ENCODE data around the gene MSRB3. TPM values are rescaled to one million over a fixed set of nuclear protein-coding genes. Genes with fewer than 3 reads are reported as not detected.

Gene MSRB3
- total and polyA plus RNA-seq, 10 of the 15 experiments (the other 5 are each of a cell fraction or from before 2014, with no cell fraction given), result 0.07 to 2.7 (median 1.3) TPM

DNA sequence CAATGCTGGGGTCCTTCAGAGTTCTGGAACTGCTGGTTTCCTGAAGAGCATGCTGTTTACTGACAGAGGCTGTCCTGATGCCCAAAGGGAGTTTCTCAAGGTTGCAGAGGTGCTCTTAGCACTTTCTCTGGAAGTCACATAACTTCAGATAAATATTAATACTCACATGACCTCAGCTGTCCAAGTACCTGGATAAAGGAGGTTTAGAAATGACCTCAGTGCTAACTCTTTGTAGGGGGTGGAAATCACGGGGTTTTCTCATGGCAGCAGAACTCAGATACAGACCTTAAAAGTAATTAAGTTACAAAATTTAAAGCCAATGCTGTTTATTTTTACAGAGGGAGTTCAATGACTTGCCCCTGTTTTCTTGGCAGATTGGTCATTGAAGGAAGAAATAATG lies 225.9 kb downstream of the MSRB3 start:
- Histone ChIP-seq H3K27me3 (replicated peaks in 1 of 2; ENCODE audit: control insufficient read depth in 2 of 2, insufficient read depth in 2 of 2, low read length in 1 of 2) (peaks cover 0 to 3% of the 10 kb centered on the region in 2 experiments; a peak in 2 of 4 replicates), H2AFZ (ENCODE audit: control insufficient read depth, low read depth, low read length) (no peak overlapping the region), H3K4me1 (ENCODE audit: control insufficient read depth, insufficient read depth, low read length) (no peaks in the 10 kb centered on the region), H3K79me2 (ENCODE audit: control insufficient read depth, insufficient read depth, low read length) (no peaks in the 10 kb centered on the region), H3K9me3 (replicated peaks; ENCODE audit: control insufficient read depth, insufficient read depth, low read length) (no peaks in the 10 kb centered on the region), H3K4me3 (no peak overlapping the region), H4K20me1 (ENCODE audit: control insufficient read depth, insufficient read depth) (no peaks in the 10 kb centered on the region), H3K4me2 (ENCODE audit: control insufficient read depth, insufficient read depth) (no peak overlapping the region), H3K36me3 (ENCODE audit: control insufficient read depth in 2 of 2, insufficient read depth in 2 of 2, low read length in 1 of 2) (no peaks in the 10 kb centered on the region), H3K27ac (ENCODE audit: control insufficient read depth, insufficient read depth) (no peak overlapping the region), H3K9ac (ENCODE audit: control insufficient read depth, insufficient read depth, low read length) (no peak overlapping the region)
- TF ChIP-seq, protein P1, sequence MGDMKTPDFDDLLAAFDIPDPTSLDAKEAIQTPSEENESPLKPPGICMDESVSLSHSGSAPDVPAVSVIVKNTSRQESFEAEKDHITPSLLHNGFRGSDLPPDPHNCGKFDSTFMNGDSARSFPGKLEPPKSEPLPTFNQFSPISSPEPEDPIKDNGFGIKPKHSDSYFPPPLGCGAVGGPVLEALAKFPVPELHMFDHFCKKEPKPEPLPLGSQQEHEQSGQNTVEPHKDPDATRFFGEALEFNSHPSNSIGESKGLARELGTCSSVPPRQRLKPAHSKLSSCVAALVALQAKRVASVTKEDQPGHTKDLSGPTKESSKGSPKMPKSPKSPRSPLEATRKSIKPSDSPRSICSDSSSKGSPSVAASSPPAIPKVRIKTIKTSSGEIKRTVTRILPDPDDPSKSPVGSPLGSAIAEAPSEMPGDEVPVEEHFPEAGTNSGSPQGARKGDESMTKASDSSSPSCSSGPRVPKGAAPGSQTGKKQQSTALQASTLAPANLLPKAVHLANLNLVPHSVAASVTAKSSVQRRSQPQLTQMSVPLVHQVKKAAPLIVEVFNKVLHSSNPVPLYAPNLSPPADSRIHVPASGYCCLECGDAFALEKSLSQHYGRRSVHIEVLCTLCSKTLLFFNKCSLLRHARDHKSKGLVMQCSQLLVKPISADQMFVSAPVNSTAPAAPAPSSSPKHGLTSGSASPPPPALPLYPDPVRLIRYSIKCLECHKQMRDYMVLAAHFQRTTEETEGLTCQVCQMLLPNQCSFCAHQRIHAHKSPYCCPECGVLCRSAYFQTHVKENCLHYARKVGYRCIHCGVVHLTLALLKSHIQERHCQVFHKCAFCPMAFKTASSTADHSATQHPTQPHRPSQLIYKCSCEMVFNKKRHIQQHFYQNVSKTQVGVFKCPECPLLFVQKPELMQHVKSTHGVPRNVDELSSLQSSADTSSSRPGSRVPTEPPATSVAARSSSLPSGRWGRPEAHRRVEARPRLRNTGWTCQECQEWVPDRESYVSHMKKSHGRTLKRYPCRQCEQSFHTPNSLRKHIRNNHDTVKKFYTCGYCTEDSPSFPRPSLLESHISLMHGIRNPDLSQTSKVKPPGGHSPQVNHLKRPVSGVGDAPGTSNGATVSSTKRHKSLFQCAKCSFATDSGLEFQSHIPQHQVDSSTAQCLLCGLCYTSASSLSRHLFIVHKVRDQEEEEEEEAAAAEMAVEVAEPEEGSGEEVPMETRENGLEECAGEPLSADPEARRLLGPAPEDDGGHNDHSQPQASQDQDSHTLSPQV (IDR thresholded peaks at IDR 0.05), result no peak
- ATAC-seq, result no peak
- no TSS peak for BruUV-seq (replicated peaks)
- FAIRE-seq, result no peak
- in situ Hi-C loops (cut with MboI), result no loop called here
- ChIA-PET POLR2A (no interaction called here), RAD21 (ENCODE audit: unreplicated experiment) (no interaction called here), SMC1A (ENCODE audit: uncharacterized antibody, unreplicated experiment) (no interaction called here), CTCF (no interaction called here)
- WGBS (ENCODE audit: insufficient coverage, insufficient replicate concordance, low lambda C conversion rate, missing lambda C conversion rate), result 14% methylated on average over 1 of the region's 1 CpG
- intact Hi-C loops (cut with micrococcal nuclease; ENCODE audit: unreplicated experiment), result no loop called here
- DNase-seq (ENCODE audit: low read depth, low spot score), result no peak

- Histone ChIP-seq H3K4me2 (ENCODE audit: control insufficient read depth, insufficient read depth) (no peak overlapping the region), H4K20me1 (ENCODE audit: control insufficient read depth, insufficient read depth) (no peaks in the 10 kb centered on the region), H2AFZ (ENCODE audit: control insufficient read depth, low read depth, low read length) (no peak overlapping the region), H3K4me3 (no peak overlapping the region), H3K36me3 (ENCODE audit: control insufficient read depth in 2 of 2, insufficient read depth in 2 of 2, low read length in 1 of 2) (no peaks in the 10 kb centered on the region), H3K79me2 (ENCODE audit: control insufficient read depth, insufficient read depth, low read length) (no peaks in the 10 kb centered on the region), H3K27me3 (replicated peaks in 1 of 2; ENCODE audit: control insufficient read depth in 2 of 2, insufficient read depth in 2 of 2, low read length in 1 of 2) (peaks cover 0 to 3% of the 10 kb centered on the region in 2 experiments; a peak in 2 of 4 replicates), H3K4me1 (ENCODE audit: control insufficient read depth, insufficient read depth, low read length) (no peaks in the 10 kb centered on the region), H3K9me3 (replicated peaks; ENCODE audit: control insufficient read depth, insufficient read depth, low read length) (no peaks in the 10 kb centered on the region), H3K9ac (ENCODE audit: control insufficient read depth, insufficient read depth, low read length) (no peak overlapping the region), H3K27ac (ENCODE audit: control insufficient read depth, insufficient read depth) (no peak overlapping the region)
- ATAC-seq (no peak), FAIRE-seq (no peak), DNase-seq (ENCODE audit: low read depth, low spot score) (no peak)
- BruUV-seq (replicated peaks), result no TSS peak
- ChIA-PET RAD21 (ENCODE audit: unreplicated experiment) (no interaction called here), SMC1A (ENCODE audit: uncharacterized antibody, unreplicated experiment) (no interaction called here), POLR2A (no interaction called here), CTCF (no interaction called here)
- intact Hi-C loops (cut with micrococcal nuclease; ENCODE audit: unreplicated experiment), result no loop called here
- 17% methylated on average over 12 of the region's 12 CpGs for WGBS (ENCODE audit: insufficient coverage, insufficient replicate concordance, low lambda C conversion rate, missing lambda C conversion rate)
- in situ Hi-C loops (cut with MboI), result no loop called here
- no peak for TF ChIP-seq ZBED1 (IDR thresholded peaks at IDR 0.05; ENCODE audit: borderline replicate concordance)
- TF ChIP-seq NR2F1 (conservative IDR thresholded peaks at IDR 0.05), result no peak
- TF ChIP-seq MAX (IDR thresholded peaks at IDR 0.05; ENCODE audit: low read depth, low read length), result no peak
- TF ChIP-seq NR2C1 (IDR thresholded peaks at IDR 0.05), result no peak
- TF ChIP-seq, protein P2, sequence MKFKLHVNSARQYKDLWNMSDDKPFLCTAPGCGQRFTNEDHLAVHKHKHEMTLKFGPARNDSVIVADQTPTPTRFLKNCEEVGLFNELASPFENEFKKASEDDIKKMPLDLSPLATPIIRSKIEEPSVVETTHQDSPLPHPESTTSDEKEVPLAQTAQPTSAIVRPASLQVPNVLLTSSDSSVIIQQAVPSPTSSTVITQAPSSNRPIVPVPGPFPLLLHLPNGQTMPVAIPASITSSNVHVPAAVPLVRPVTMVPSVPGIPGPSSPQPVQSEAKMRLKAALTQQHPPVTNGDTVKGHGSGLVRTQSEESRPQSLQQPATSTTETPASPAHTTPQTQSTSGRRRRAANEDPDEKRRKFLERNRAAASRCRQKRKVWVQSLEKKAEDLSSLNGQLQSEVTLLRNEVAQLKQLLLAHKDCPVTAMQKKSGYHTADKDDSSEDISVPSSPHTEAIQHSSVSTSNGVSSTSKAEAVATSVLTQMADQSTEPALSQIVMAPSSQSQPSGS (IDR thresholded peaks at IDR 0.05; ENCODE audit: low read length), result no peak
- no peak for TF ChIP-seq SIN3A (IDR thresholded peaks at IDR 0.05; ENCODE audit: low read depth, low read length)
- no peak for TF ChIP-seq HCFC1 (IDR thresholded peaks at IDR 0.05; ENCODE audit: low read length)
- no peak for TF ChIP-seq HDGF (IDR thresholded peaks at IDR 0.05)
- TF ChIP-seq FOXM1 (IDR thresholded peaks at IDR 0.05; ENCODE audit: low read depth, low read length), result no peak
Measured at GRCh38 chr12:65505386-65506121, 227.1 kb downstream of the MSRB3 start.

Data from GM12878 (cell line).